ENCODE results near the gene FBLN1. TPM values are rescaled to one million over a fixed set of nuclear protein-coding genes. Genes with fewer than 3 reads are reported as not detected.

FBLN1 gene
- total and polyA plus RNA-seq, 9 donors = 93.4 to 235 (median 155) TPM

- H3K27me3 ChIP-seq (ENCODE audit: control insufficient read depth, insufficient read depth, low read length) = peaks cover 2% of the 10 kb centered on the region
- WGBS (ENCODE audit: insufficient coverage) = 87% methylated on average over 6 of the region's 7 CpGs
- H3K36me3 ChIP-seq (ENCODE audit: control insufficient read depth, insufficient read depth, low read length) = peaks cover 4% of the 10 kb centered on the region
- no peaks in the 10 kb centered on the region for H3K4me1 ChIP-seq (ENCODE audit: control insufficient read depth, insufficient read depth, low read length)
- no peak overlapping the region for H3K4me3 ChIP-seq (ENCODE audit: low read length)
- H3K27ac ChIP-seq (ENCODE audit: low read length) = no peak overlapping the region
- no peak for DNase-seq
- H3K9me3 ChIP-seq (replicated peaks; ENCODE audit: control insufficient read depth, low read depth, low read length) = peaks cover 2% of the 10 kb centered on the region
Observed at GRCh38 chr22:45575173-45575572, 72.5 kb downstream of the FBLN1 start.

GRCh38 chr22:45575607-45576272 is 73.1 kb downstream of the FBLN1 start:
- no peak for DNase-seq
- WGBS (ENCODE audit: insufficient coverage) = 61% methylated on average over 4 of the region's 18 CpGs
- H3K9me3 ChIP-seq (replicated peaks; ENCODE audit: control insufficient read depth, low read depth, low read length) = peaks cover 2% of the 10 kb centered on the region

GRCh38 chr22:45576273-45576625 is 73.6 kb downstream of the FBLN1 start:
- H3K27me3 ChIP-seq (ENCODE audit: control insufficient read depth, insufficient read depth, low read length) = peaks cover 2% of the 10 kb centered on the region
- H3K27ac ChIP-seq (ENCODE audit: low read length) = no peak overlapping the region
- peaks cover 2% of the 10 kb centered on the region for H3K9me3 ChIP-seq (replicated peaks; ENCODE audit: control insufficient read depth, low read depth, low read length)
- no peak for DNase-seq
- no peak overlapping the region for H3K4me3 ChIP-seq (ENCODE audit: low read length)
- no peaks in the 10 kb centered on the region for H3K4me1 ChIP-seq (ENCODE audit: control insufficient read depth, insufficient read depth, low read length)
- peaks cover 4% of the 10 kb centered on the region for H3K36me3 ChIP-seq (ENCODE audit: control insufficient read depth, insufficient read depth, low read length)
- 85% methylated on average over 6 of the region's 8 CpGs for WGBS (ENCODE audit: insufficient coverage)

More at GRCh38 chr22:45575607-45576272, 73.1 kb downstream of the FBLN1 start:
- Histone ChIP-seq H3K4me3 (ENCODE audit: low read length) (no peak overlapping the region), H3K27ac (ENCODE audit: low read length) (no peak overlapping the region), H3K36me3 (ENCODE audit: control insufficient read depth, insufficient read depth, low read length) (peaks cover 4% of the 10 kb centered on the region), H3K4me1 (ENCODE audit: control insufficient read depth, insufficient read depth, low read length) (no peaks in the 10 kb centered on the region), H3K27me3 (ENCODE audit: control insufficient read depth, insufficient read depth, low read length) (peaks cover 2% of the 10 kb centered on the region)

GRCh38 chr22:45576730-45577464 is 74.2 kb downstream of the FBLN1 start:
- Histone ChIP-seq H3K4me1 (ENCODE audit: control insufficient read depth, insufficient read depth, low read length) (no peaks in the 10 kb centered on the region), H3K4me3 (ENCODE audit: low read length) (no peak overlapping the region), H3K36me3 (ENCODE audit: control insufficient read depth, insufficient read depth, low read length) (peaks cover 4% of the 10 kb centered on the region), H3K27me3 (ENCODE audit: control insufficient read depth, insufficient read depth, low read length) (peaks cover 2% of the 10 kb centered on the region), H3K27ac (ENCODE audit: low read length) (no peak overlapping the region), H3K9me3 (replicated peaks; ENCODE audit: control insufficient read depth, low read depth, low read length) (no peaks in the 10 kb centered on the region)
- WGBS (ENCODE audit: insufficient coverage) = 92% methylated on average over 16 of the region's 19 CpGs
- no peak for DNase-seq

- H3K4me1 ChIP-seq (ENCODE audit: control insufficient read depth, insufficient read depth, low read length) = no peaks in the 10 kb centered on the region
- WGBS (ENCODE audit: insufficient coverage) = 14% methylated on average over 13 of the region's 27 CpGs
- H3K4me3 ChIP-seq (ENCODE audit: low read length) = no peak overlapping the region
- peaks cover 4% of the 10 kb centered on the region for H3K36me3 ChIP-seq (ENCODE audit: control insufficient read depth, insufficient read depth, low read length)
- no peak overlapping the region for H3K27ac ChIP-seq (ENCODE audit: low read length)
- H3K27me3 ChIP-seq (ENCODE audit: control insufficient read depth, insufficient read depth, low read length) = peaks cover 2% of the 10 kb centered on the region
- peak; percentile 85 for DNase-seq
- no peaks in the 10 kb centered on the region for H3K9me3 ChIP-seq (replicated peaks; ENCODE audit: control insufficient read depth, low read depth, low read length)
Observed at GRCh38 chr22:45577746-45578523, 75.3 kb downstream of the FBLN1 start.

- 81% methylated on average over 5 of the region's 7 CpGs for WGBS (ENCODE audit: insufficient coverage)
- DNase-seq = no peak
- H3K27ac ChIP-seq (ENCODE audit: low read length) = no peak overlapping the region
Observed at GRCh38 chr22:45578524-45579147, 76.0 kb downstream of the FBLN1 start.

GRCh38 chr22:45579306-45579705 is 76.6 kb downstream of the FBLN1 start:
- Histone ChIP-seq H3K27ac (ENCODE audit: low read length) (no peak overlapping the region), H3K4me3 (ENCODE audit: low read length) (no peak overlapping the region), H3K4me1 (ENCODE audit: control insufficient read depth, insufficient read depth, low read length) (peaks cover 3% of the 10 kb centered on the region), H3K9me3 (replicated peaks; ENCODE audit: control insufficient read depth, low read depth, low read length) (no peaks in the 10 kb centered on the region), H3K27me3 (ENCODE audit: control insufficient read depth, insufficient read depth, low read length) (peaks cover 2% of the 10 kb centered on the region), H3K36me3 (ENCODE audit: control insufficient read depth, insufficient read depth, low read length) (peaks cover 4% of the 10 kb centered on the region)
- WGBS (ENCODE audit: insufficient coverage) = 94% methylated on average over 13 of the region's 13 CpGs
- no peak for DNase-seq

More at GRCh38 chr22:45578524-45579147, 76.0 kb downstream of the FBLN1 start:
- peaks cover under 1% of the 10 kb centered on the region for H3K4me1 ChIP-seq (ENCODE audit: control insufficient read depth, insufficient read depth, low read length)
- no peak overlapping the region for H3K4me3 ChIP-seq (ENCODE audit: low read length)
- H3K27me3 ChIP-seq (ENCODE audit: control insufficient read depth, insufficient read depth, low read length) = peaks cover 2% of the 10 kb centered on the region
- peaks cover 4% of the 10 kb centered on the region for H3K36me3 ChIP-seq (ENCODE audit: control insufficient read depth, insufficient read depth, low read length)
- no peaks in the 10 kb centered on the region for H3K9me3 ChIP-seq (replicated peaks; ENCODE audit: control insufficient read depth, low read depth, low read length)

- Histone ChIP-seq H3K36me3 (ENCODE audit: control insufficient read depth, insufficient read depth, low read length) (peaks cover 4% of the 10 kb centered on the region), H3K27me3 (ENCODE audit: control insufficient read depth, insufficient read depth, low read length) (peaks cover 2% of the 10 kb centered on the region), H3K27ac (ENCODE audit: low read length) (no peak overlapping the region), H3K4me1 (ENCODE audit: control insufficient read depth, insufficient read depth, low read length) (peaks cover 4% of the 10 kb centered on the region), H3K9me3 (replicated peaks; ENCODE audit: control insufficient read depth, low read depth, low read length) (no peaks in the 10 kb centered on the region), H3K4me3 (ENCODE audit: low read length) (no peak overlapping the region)
- no peak for DNase-seq
- 75% methylated on average over 22 of the region's 29 CpGs for WGBS (ENCODE audit: insufficient coverage)
Observed at GRCh38 chr22:45579806-45580725, 77.4 kb downstream of the FBLN1 start.

- no peak overlapping the region for H3K4me3 ChIP-seq (ENCODE audit: low read length)
- H3K9me3 ChIP-seq (replicated peaks; ENCODE audit: control insufficient read depth, low read depth, low read length) = no peaks in the 10 kb centered on the region
- peaks cover 11% of the 10 kb centered on the region for H3K4me1 ChIP-seq (ENCODE audit: control insufficient read depth, insufficient read depth, low read length)
- 52% methylated on average over 21 of the region's 26 CpGs for WGBS (ENCODE audit: insufficient coverage)
- no peak for DNase-seq
- H3K27ac ChIP-seq (ENCODE audit: low read length) = no peak overlapping the region
- peaks cover 4% of the 10 kb centered on the region for H3K36me3 ChIP-seq (ENCODE audit: control insufficient read depth, insufficient read depth, low read length)
- peaks cover 2% of the 10 kb centered on the region for H3K27me3 ChIP-seq (ENCODE audit: control insufficient read depth, insufficient read depth, low read length)
Observed at GRCh38 chr22:45580726-45581381, 78.2 kb downstream of the FBLN1 start.
